Testis (tissue), 2 donors: ENCODE measurements around the gene ADK.

Experiments used
- POLR2A ChIP-seq: fragments of 450-650 bp; IDR thresholded peaks from one replicate; pipeline ENCODE4 v1.6.1; 2017; ENCODE audit warnings: antibody characterized with exemption, mild to moderate bottlenecking, moderate library complexity
- TF ChIP-seq, protein P1 (sequence below), 3 experiments: fragments of 450-650 bp in 2 of 3; fragments of 200-600 bp in 1 of 3; sonication (generic) in 1 of 3; IDR thresholded peaks; one replicate each; pipeline ENCODE4 v1.5.1; 2016 to 2019; ENCODE audit warnings: antibody characterized with exemption in 3 of 3, mild to moderate bottlenecking in 2 of 3, moderate library complexity in 1 of 3

DNA sequence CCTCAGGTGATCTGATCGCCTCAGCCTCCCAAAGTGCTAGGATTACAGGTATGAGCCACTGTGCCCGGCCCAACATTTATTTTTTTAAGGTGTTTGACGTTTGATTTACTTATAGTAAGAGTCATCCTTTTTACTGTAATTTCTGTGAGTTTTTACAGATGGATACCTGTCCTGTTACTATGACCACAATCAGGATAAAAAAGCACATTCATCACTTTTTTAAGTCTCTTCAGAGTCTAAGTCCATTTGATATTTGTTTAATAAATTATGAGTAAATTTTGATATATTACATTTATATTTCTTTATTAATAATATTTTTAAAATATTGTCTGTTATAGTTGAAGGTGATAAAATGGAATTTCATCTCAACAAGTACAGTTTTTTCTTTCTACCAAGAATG is 374.9 kb downstream of the ADK start:
- TF ChIP-seq, protein P1, sequence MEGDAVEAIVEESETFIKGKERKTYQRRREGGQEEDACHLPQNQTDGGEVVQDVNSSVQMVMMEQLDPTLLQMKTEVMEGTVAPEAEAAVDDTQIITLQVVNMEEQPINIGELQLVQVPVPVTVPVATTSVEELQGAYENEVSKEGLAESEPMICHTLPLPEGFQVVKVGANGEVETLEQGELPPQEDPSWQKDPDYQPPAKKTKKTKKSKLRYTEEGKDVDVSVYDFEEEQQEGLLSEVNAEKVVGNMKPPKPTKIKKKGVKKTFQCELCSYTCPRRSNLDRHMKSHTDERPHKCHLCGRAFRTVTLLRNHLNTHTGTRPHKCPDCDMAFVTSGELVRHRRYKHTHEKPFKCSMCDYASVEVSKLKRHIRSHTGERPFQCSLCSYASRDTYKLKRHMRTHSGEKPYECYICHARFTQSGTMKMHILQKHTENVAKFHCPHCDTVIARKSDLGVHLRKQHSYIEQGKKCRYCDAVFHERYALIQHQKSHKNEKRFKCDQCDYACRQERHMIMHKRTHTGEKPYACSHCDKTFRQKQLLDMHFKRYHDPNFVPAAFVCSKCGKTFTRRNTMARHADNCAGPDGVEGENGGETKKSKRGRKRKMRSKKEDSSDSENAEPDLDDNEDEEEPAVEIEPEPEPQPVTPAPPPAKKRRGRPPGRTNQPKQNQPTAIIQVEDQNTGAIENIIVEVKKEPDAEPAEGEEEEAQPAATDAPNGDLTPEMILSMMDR (IDR thresholded peaks at IDR 0.05), result no peak
- no peak for TF ChIP-seq POLR2A
